Fibroblast of the aortic adventitia (primary cell): ENCODE measurements around the gene IKZF1. TPM values are rescaled to one million over a fixed set of nuclear protein-coding genes. Genes with fewer than 3 reads are reported as not detected.

Experiments
- DNase-seq: peaks from one replicate; pipeline ENCODE4 v3.0.0-alpha.2; 2010; ENCODE audit warnings: low read depth
- H3K4me3 ChIP-seq: 2 replicates; pipeline ENCODE4 v1.5.1; 2011; ENCODE audit warnings: low read depth, mild to moderate bottlenecking, control low read depth, low read length, moderate library complexity
- total RNA-seq: library from RNA; depleted of rRNA; stranded (reverse); fragments of >200 nt; gene quantifications from 2 replicates; pipeline ENCODE4 v1.2.3, GENCODE V29; 2012; ENCODE audit warnings: low replicate concordance
- TF ChIP-seq, protein P1 (sequence below): IDR thresholded peaks from 2 replicates; pipeline ENCODE4 v1.5.1; 2011; ENCODE audit warnings: mild to moderate bottlenecking, low read length, control low read depth, inconsistent platforms; ENCODE audit not compliant: insufficient read depth

The IKZF1 gene
- total RNA-seq, 1 donor = not detected

GRCh38 chr7:50353201-50353600 lies 48.7 kb downstream of the IKZF1 start:
- H3K4me3 ChIP-seq = no peak overlapping the region
- TF ChIP-seq, protein P1, sequence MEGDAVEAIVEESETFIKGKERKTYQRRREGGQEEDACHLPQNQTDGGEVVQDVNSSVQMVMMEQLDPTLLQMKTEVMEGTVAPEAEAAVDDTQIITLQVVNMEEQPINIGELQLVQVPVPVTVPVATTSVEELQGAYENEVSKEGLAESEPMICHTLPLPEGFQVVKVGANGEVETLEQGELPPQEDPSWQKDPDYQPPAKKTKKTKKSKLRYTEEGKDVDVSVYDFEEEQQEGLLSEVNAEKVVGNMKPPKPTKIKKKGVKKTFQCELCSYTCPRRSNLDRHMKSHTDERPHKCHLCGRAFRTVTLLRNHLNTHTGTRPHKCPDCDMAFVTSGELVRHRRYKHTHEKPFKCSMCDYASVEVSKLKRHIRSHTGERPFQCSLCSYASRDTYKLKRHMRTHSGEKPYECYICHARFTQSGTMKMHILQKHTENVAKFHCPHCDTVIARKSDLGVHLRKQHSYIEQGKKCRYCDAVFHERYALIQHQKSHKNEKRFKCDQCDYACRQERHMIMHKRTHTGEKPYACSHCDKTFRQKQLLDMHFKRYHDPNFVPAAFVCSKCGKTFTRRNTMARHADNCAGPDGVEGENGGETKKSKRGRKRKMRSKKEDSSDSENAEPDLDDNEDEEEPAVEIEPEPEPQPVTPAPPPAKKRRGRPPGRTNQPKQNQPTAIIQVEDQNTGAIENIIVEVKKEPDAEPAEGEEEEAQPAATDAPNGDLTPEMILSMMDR = no peak
- DNase-seq = no peak

DNA sequence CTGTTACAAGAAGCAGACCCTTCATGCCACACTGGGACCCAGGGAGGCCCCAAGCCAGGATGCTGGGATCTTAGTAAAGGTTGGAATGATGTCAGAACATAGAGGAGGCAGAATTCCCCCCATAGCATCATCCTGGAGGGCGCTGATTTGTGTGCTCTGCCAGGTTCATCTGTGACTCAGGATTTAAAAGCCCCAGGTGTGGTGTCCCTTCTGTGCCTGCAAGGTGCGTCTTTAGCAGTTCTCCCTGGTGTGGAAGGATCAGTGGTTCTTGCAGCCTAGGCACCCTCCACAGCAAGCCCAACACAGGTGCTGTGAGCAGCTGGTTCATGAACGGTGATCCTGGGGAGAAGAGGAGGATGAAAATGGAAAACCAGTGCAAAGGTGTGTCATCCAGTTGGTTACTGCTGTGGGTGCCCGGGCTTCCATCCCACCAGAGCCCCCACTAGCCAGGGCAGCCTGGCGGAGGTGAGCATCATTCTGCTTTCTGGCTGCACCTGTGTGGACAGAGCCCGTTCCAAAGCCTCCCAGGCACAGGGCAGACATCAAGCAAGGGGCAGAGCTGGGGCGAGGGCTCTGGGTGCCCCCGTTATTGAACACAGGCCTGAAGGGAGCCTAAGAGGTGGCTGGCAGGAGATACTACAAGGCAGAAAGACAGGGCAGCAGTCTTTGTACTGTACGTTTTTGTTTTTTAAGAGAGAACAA lies 49.5 kb downstream of the IKZF1 start:
- no peak for DNase-seq
- H3K4me3 ChIP-seq = no peak overlapping the region
- TF ChIP-seq, protein P1 = no peak

DNA sequence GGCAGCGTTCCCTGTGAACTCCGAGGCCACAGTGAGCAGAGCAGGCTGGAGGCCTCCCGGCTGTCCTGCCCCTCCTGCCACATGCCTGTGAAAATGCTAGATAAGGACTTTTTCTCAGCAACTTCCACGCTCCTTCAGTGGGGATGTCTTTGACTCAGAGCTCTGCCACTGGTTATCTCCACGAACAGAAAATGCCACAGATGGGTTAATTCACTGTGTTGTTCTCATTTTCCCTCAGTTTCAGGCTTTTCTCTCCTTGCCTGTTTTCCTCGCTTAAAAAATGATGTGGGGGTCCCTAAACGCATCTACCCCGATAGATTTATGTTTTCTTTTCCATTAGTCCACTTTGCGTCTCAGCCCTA lies 51.3 kb downstream of the IKZF1 start:
- TF ChIP-seq, protein P1 = no peak
- no peak overlapping the region for H3K4me3 ChIP-seq
- DNase-seq = no peak

- TF ChIP-seq, protein P1 = no peak
- DNase-seq = no peak
- no peak overlapping the region for H3K4me3 ChIP-seq
These were observed 51.9 kb downstream of the IKZF1 start for GRCh38 chr7:50356212-50356944.

GRCh38 chr7:50356945-50357268 lies 52.4 kb downstream of the IKZF1 start:
- DNase-seq = no peak
- TF ChIP-seq, protein P1 = no peak
- no peak overlapping the region for H3K4me3 ChIP-seq

DNA sequence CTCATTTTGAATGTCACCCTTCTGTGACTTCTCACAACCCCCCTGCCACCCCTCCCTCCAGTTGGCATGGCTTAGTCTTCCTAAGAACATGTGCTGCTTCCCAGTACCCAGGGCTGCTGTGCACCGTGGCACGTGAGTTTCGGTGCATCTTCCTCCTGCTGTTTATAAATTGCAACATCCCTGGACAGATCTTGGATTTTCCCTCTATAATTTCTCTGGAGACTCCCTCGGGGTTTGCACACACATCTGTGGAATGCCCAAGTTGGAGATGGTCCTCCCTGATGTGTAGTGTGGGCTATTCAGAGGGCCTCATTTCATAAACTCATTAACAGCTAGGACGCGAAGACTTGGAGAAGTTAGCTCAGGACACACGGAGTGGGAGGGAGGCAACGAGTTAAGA lies 52.9 kb downstream of the IKZF1 start:
- TF ChIP-seq, protein P1 = no peak
- no peak overlapping the region for H3K4me3 ChIP-seq
- DNase-seq = no peak
